IPS-18a (cell line): ENCODE data around the gene TRIM7.

ENCODE experiments used
- H3K27ac ChIP-seq: one replicate; pipeline ENCODE4 v1.5.1; 2013; ENCODE audit warnings: low read length
- H3K27me3 ChIP-seq: one replicate; pipeline ENCODE4 v1.6.1; 2013; ENCODE audit warnings: mild to moderate bottlenecking, low read length; ENCODE audit not compliant: control insufficient read depth, insufficient read depth
- H3K36me3 ChIP-seq: one replicate; pipeline ENCODE4 v1.6.1; 2013; ENCODE audit warnings: low read depth, low read length; ENCODE audit not compliant: control insufficient read depth
- H3K4me1 ChIP-seq: one replicate; pipeline ENCODE4 v1.6.1; 2013; ENCODE audit warnings: low read depth, low read length; ENCODE audit not compliant: control insufficient read depth
- H3K4me3 ChIP-seq: one replicate; pipeline ENCODE4 v1.5.1; 2013; ENCODE audit warnings: low read length
- H3K9ac ChIP-seq: one replicate; pipeline ENCODE4 v1.6.1; 2013; ENCODE audit warnings: mild to moderate bottlenecking, low read length, moderate library complexity
- H3K9me3 ChIP-seq: one replicate; pipeline ENCODE4 v1.6.1; 2013; ENCODE audit warnings: low read depth, low read length; ENCODE audit not compliant: control insufficient read depth

The TRIM7 gene

GRCh38 chr5:181230551-181230950, 25.6 kb upstream of the TRIM7 start:
- Histone ChIP-seq H3K4me1 (no peaks in the 10 kb centered on the region), H3K9ac (no peak overlapping the region), H3K4me3 (no peak overlapping the region), H3K9me3 (no peaks in the 10 kb centered on the region), H3K36me3 (peaks cover 26% of the 10 kb centered on the region), H3K27me3 (no peaks in the 10 kb centered on the region), H3K27ac (no peak overlapping the region)

GRCh38 chr5:181229996-181230395, 25.0 kb upstream of the TRIM7 start:
- H3K27ac ChIP-seq = no peak overlapping the region
- no peaks in the 10 kb centered on the region for H3K27me3 ChIP-seq
- no peaks in the 10 kb centered on the region for H3K4me1 ChIP-seq
- peaks cover 23% of the 10 kb centered on the region for H3K36me3 ChIP-seq
- no peaks in the 10 kb centered on the region for H3K9me3 ChIP-seq
- H3K4me3 ChIP-seq = no peak overlapping the region
- H3K9ac ChIP-seq = no peak overlapping the region

- Histone ChIP-seq H3K4me3 (peak overlapping the region; percentile 73), H3K27me3 (no peaks in the 10 kb centered on the region), H3K9ac (peak overlapping the region; percentile 70), H3K27ac (peak overlapping the region; percentile 61), H3K4me1 (peaks cover 7% of the 10 kb centered on the region), H3K9me3 (no peaks in the 10 kb centered on the region), H3K36me3 (no peaks in the 10 kb centered on the region)
Observed at GRCh38 chr5:181224390-181225229, 19.6 kb upstream of the TRIM7 start.

- Histone ChIP-seq H3K9ac (peak overlapping the region; percentile 70), H3K27me3 (no peaks in the 10 kb centered on the region), H3K4me3 (peak overlapping the region; percentile 73), H3K9me3 (no peaks in the 10 kb centered on the region), H3K36me3 (no peaks in the 10 kb centered on the region), H3K27ac (peak overlapping the region; percentile 61), H3K4me1 (peaks cover 7% of the 10 kb centered on the region)
Observed at GRCh38 chr5:181223729-181224389, 18.9 kb upstream of the TRIM7 start.

GRCh38 chr5:181223058-181223728, 18.2 kb upstream of the TRIM7 start, which contains the start of gene TRIM41:
Gene TRIM41 (plus strand): TSS chr5:181223281. CDS start chr5:181224000, 719 bp downstream.
- Histone ChIP-seq H3K27ac (peak within 1 kb of the TSS; percentile 61), H3K27me3 (no peaks in the 10 kb centered on the region), H3K9ac (peak within 1 kb of the TSS; percentile 70), H3K9me3 (no peaks in the 10 kb centered on the region), H3K36me3 (no peaks in the 10 kb centered on the region), H3K4me3 (peak within 1 kb of the TSS; percentile 73), H3K4me1 (peaks cover 7% of the 10 kb centered on the region)

GRCh38 chr5:181222630-181223057, 17.6 kb upstream of the TRIM7 start:
- H3K4me3 ChIP-seq = peak overlapping the region; percentile 73
- H3K4me1 ChIP-seq = peaks cover 11% of the 10 kb centered on the region
- H3K9me3 ChIP-seq = no peaks in the 10 kb centered on the region
- H3K36me3 ChIP-seq = no peaks in the 10 kb centered on the region
- H3K9ac ChIP-seq = peak overlapping the region; percentile 70
- no peak overlapping the region for H3K27ac ChIP-seq
- peaks cover 4% of the 10 kb centered on the region for H3K27me3 ChIP-seq

- Histone ChIP-seq H3K27ac (no peak overlapping the region), H3K36me3 (no peaks in the 10 kb centered on the region), H3K4me3 (peak overlapping the region; percentile 73), H3K9ac (peak overlapping the region; percentile 70), H3K4me1 (peaks cover 14% of the 10 kb centered on the region), H3K9me3 (no peaks in the 10 kb centered on the region), H3K27me3 (peaks cover 7% of the 10 kb centered on the region)
Observed at GRCh38 chr5:181221792-181222629, 17.0 kb upstream of the TRIM7 start.

- Histone ChIP-seq H3K27ac (no peak overlapping the region), H3K4me3 (peak overlapping the region; percentile 73), H3K27me3 (peaks cover 13% of the 10 kb centered on the region), H3K9ac (no peak overlapping the region), H3K9me3 (no peaks in the 10 kb centered on the region), H3K36me3 (no peaks in the 10 kb centered on the region), H3K4me1 (peaks cover 14% of the 10 kb centered on the region)
Observed at GRCh38 chr5:181221105-181221791, 16.3 kb upstream of the TRIM7 start.

GRCh38 chr5:181220178-181220515, 15.2 kb upstream of the TRIM7 start:
- no peak overlapping the region for H3K9ac ChIP-seq
- peaks cover 18% of the 10 kb centered on the region for H3K27me3 ChIP-seq
- H3K4me3 ChIP-seq = no peak overlapping the region
- H3K9me3 ChIP-seq = no peaks in the 10 kb centered on the region
- no peaks in the 10 kb centered on the region for H3K36me3 ChIP-seq
- H3K27ac ChIP-seq = no peak overlapping the region
- H3K4me1 ChIP-seq = peaks cover 14% of the 10 kb centered on the region

GRCh38 chr5:181219262-181220177, 14.5 kb upstream of the TRIM7 start:
- peaks cover 18% of the 10 kb centered on the region for H3K27me3 ChIP-seq
- no peak overlapping the region for H3K27ac ChIP-seq
- no peaks in the 10 kb centered on the region for H3K9me3 ChIP-seq
- H3K36me3 ChIP-seq = no peaks in the 10 kb centered on the region
- peaks cover 12% of the 10 kb centered on the region for H3K4me1 ChIP-seq
- H3K9ac ChIP-seq = no peak overlapping the region
- H3K4me3 ChIP-seq = no peak overlapping the region
